ENCODE data around the gene PRODH2.

PRODH2 gene

DNA sequence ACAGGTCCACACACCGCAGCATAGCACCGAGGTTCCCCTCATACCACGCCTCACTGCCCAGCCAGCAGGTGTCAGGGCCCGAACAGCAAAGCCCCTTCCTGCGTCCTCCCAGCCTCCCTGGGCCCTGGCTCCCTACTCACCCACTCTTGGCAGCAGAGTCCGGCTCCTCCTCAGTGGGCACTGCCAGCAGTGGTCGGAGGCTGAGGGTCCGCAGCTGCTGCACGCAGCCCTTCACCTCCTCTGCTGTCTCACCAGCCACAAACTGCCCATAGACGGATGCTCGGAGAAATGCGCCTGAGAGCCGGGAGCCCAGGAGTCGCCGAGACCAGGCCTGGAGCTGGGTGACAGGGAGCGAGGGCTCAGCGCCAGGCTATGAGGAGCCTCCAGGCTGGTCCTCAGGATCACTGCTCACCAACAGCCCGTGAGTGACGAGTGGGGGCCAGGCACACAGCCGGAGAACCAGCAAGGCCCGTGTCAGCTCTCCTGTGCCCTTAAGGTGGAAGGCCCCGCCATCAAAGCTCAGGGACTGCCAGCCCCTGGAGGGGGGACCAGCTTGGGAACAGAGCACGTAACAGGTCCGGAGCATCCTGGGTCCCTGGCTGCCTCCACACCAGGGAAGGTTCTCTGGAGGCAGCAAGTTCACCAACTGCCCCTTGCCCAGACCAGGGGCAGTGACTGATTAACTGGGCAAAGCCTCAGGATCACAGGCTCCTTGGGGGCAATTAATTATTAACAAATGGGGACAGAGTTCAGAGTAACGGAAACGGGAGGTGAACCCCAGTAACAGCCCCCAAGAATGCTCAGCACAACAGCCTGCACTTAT, at the start of gene PRODH2:
Gene PRODH2, minus strand, starts transcription at position 626 of the 823 bp plus-strand sequence. Its CDS starts 40 bp downstream, at position 586.
- DNase-seq, result no peak

DNA sequence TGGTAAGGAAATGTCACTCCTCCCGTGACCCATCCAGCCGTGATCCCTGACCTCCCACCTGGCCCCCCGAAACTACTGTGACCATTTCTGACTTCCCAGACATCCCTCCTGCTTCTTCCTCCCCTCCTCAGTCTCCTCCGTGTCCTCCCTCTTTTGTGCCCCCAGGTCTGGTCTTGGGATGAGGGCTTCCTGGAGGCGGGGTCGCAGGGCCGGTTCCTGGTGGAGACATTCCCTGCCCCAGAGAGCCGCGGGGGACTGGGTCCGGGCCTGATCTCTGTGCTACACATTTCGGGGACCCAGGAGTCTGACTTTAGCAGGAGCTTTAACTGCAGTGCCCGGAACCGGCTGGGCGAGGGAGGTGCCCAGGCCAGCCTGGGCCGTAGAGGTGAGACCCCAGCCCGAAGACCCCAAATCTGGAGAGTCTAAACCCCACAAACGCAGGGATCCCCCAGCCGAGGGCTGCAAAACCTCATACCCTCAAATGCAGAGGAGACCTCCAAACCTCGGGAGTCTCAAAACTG, 49.1 kb upstream of the PRODH2 start:
- DNase-seq, result no peak

GRCh38 chr19:35860818-35861639, 48.4 kb upstream of the PRODH2 start:
- no peak for DNase-seq

GRCh38 chr19:35860436-35860817, 47.8 kb upstream of the PRODH2 start:
- DNase-seq, result no peak

DNA sequence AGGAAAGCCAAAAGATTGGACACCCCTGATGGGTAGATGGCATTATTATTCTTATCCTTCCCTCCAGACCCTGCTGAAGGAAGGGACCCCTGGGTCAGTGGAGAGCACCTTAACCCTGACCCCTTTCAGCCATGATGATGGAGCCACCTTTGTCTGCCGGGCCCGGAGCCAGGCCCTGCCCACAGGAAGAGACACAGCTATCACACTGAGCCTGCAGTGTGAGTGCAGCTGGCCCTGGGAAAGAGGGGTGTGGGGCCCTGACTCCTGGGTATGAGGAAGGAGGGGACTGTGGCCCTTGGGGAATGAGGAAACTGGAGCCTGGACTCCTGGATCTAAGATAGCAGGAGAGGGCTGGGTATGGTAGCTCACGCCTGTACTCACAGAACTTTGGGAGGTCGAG, 46.8 kb upstream of the PRODH2 start:
- no peak for DNase-seq

DNA sequence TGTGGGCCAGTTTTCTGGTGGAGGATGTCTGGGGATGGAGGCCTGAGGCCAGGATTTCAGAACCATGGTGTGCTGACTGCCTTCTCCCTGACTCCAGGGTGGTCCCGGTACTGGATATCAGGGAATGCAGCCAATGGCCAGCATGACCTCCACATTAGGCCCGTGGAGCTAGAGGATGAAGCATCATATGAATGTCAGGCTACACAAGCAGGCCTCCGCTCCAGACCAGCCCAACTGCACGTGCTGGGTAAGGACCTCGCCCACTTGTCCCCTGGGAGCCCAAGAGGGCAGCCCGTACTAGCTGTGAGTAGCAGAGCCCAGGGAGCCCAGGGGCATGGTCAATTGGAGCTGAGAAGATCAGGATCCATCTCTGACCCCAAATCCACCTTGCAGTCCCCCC, 45.7 kb upstream of the PRODH2 start:
- DNase-seq, result no peak

GRCh38 chr19:35856546-35857149, 44.0 kb upstream of the PRODH2 start, which contains the start of gene KIRREL2:
Gene KIRREL2 (plus strand): TSS chr19:35856911. CDS start chr19:35857120, 209 bp downstream.
- DNase-seq, result peak; percentile 43

DNA sequence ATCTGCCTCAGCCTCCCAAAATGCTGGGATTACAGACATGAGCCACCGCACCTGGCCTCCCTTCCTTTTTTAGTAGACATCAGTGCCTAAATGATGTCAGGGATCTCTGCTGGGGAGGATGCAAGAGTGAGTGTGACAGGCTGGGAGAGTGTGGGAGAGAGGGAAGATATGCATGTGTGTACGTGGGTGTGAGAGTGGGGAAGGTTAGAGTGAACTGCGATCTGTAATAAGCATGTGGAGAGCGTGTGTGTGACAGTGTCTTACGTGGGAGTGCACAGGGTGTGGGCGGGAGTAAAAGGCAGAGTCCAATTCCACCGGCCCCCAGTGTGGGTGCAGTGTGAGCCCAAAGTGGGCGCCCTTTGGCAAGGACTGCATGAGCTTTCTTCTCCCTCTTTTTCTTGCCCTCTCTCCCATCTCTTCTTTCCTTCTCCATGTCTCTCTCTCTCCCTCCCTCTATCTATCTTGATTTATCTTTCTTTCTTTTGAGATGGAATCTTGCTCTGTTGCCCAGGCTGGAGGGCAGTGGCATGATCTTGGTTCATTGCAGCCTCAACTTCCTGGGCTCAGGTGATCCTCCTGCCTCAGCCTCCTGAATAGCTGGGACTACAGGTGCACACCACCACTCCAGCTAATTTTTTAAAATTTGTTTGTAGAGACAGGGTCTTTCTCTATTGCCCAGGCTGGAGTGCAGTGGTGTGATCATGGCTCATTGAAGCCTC, 40.6 kb upstream of the PRODH2 start:
- no peak for DNase-seq

DNA sequence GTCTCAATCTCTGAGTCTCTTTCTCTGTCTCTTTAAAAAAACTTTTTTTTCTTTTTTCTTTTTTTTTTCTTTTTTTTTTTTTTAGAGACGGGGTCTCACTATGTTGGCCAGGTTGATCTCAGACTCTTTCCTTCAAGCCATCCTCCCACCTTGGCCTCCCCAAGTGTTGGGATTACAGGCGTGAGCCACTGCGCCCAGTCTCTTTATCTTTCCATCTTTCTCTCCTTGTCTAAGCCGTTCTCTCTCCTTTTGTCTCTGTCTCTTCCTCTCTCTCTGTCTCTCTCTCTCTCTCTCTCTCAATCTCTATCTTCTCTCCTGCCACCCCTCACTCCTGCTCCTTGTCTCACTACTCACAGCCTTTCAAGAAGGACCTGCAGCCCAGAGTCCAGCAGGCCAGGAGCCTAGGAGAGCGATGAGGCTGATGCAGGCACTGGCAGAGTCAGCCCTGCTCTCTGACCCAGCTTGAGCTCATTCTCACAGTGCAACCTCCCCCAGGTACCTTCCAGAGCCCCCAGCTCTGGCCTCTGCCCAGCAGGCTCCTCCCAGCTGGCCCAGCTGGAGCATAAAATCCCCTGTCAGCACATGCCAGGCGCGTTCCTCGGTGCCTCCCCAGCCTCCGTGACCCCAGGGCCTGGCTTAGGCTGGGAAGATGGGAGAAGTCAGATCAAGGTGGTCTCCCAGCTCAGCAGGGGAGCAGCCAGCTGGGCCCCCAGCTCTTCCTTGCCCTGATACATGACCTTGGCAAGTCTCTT, 39.6 kb upstream of the PRODH2 start, which contains the start of gene NPHS1:
Gene NPHS1, minus strand, starts transcription at position 476 of the 752 bp plus-strand sequence. CDS start 667 bp downstream, outside the sequence.
- DNase-seq, result no peak

DNA sequence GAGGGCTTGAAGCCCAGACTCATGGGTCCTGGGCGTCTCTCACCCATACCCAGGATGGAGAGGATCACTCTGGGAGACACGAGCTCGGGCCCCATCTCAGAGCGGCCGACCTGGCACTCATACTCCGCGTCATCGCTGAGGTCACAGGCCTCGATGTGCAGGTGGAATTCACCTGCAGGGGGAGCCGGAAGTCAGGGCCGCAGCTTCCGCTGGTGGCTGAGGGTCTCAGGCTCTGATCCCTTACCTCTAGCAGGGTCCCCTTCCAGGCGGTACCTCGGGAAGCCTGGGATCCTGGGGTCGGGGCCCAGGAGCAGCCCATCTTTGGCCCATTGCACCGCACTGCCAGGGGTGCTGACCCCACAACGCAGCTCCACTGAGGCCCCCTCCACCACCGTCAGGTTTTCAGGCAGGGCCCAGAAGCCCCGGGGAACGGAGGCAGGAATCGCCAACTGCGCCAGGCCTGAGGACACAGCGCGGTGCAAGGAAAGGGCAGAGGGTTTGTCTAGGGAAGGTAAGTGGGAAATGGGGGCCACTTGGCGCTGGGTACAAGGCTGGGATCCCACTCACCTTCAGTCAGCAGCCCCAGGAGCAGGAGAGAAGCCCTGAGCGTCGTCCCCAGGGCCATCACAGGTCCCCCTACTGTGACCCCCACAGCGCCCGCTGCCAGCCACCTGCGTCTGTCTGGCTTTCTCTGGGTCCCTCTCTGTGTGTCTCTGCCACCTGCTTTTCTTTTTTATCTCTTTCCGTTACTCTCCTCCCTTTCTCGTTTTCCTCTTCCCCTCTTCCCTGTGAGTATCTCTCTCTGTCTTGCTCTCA, 38.8 kb upstream of the PRODH2 start:
- DNase-seq, result no peak

DNA sequence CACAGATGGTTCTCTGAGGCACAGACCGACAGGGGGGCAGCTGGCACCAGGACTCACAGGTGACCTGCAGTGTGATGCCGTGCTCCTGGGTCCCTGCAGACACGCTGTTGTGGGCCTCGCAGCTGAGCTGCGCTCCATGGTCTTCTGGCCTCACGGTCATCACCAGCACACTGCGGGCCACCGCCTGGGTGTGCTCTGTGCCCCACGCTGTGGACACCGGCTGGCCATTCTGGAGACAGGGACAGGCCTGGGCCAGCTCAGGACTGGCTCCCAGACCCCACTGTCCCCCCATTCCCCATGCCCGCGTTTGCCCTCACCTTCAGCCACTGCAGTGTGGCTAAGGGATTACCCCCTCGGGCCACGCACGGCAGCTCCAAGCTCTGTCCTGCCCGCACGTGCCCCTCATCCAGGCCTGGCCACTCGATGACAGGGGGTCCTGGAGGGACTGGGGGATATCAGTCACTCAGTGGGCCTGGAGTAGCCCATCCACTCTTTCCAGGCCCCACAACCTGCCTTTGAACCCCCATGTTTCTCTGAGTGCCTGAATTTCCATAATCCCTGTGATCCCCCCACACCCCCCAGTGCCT, 36.4 kb upstream of the PRODH2 start:
- no peak for DNase-seq

DNA sequence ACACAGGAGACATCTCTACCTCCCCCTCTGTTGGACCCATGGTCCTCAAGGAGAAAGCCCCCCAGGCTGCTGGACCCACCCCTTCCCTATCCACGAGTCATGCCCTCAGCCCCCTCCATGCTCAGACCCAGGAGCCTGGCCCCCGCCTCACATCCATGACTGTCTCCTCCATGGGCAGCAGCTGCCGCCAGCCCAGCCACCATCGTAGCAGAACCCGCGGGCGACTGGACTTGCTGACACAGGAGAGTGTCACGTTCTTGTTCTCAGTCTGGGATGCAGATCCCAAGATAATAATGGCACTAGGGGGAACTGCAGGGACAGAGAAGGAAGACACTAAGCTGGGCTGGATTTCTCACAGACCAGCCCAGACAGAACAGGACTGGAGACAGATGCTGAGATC, 35.8 kb upstream of the PRODH2 start:
- no peak for DNase-seq

- no peak for DNase-seq
Observed at GRCh38 chr19:35847911-35848310, 35.3 kb upstream of the PRODH2 start.

DNA sequence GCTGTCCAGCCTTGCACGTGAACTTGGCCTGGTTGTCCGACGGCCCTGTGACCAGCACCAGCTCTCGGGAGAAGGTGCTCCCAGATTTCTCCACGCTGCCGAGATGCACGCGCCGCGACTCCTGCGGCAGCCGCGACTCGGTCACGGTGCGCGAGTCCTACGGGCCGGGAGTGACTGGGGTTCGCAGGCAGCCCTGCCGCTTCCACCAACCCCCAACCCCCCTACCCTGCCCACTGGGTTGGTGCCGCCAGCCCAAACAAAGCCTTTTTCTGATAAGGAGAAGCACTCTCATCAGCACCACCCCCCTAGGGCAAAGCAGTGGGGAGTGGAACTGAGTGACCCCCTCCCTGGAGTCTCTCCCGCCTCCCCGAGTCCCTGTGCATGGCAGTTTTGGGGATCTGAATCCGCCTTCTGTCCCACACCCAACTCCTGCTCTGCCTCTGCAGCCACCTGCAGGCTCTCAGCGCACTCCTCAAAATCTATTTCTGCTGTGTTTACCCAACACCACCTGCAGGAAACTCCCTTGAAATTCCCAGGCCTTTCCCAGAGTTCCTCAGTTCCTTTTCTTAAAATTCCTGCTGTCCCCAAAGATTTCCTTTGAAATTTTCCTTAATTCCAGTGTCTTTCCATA, 33.5 kb upstream of the PRODH2 start:
- DNase-seq, result no peak

- no peak for DNase-seq
Observed at GRCh38 chr19:35845215-35846037, 32.8 kb upstream of the PRODH2 start.

- DNase-seq, result no peak
Observed at GRCh38 chr19:35844482-35845214, 32.0 kb upstream of the PRODH2 start.

DNA sequence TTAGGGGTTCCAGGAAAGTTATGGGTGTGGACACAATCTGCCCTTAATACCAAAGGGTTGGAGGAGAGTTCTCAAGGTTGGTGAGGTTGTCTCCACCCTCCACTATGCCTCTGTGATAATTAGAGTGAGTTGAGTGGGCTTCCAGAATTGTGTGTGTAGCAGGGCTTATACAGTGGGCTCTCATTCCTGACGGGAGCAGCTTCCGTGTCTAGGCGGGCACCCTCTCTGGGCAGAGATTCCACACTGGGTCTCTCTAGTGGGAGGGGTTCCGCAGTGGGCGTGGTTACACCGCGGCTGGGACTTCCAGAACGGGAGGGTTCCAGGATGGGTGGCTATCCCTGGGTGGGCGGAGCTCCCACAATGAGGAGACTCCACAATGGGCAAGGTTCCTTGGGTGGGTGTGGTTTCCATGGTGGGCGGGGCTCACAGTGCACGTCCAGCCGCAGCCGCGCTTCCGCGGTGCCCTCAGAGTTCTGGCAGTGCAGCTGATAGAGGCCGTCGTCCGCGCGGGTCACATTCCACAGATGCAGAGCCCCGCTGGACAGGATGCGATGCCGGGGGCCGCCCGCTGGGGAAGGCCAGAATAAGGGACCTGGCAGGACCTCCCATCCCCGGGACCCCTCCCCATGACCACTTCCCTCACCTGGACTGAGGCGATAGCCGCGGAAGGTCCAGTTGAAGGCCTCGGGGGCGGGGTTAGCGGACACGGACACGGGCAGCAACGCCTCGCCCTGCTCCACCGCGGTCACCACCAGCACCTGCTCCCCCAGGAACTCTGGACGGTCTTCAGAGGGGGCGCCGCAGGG, 31.2 kb upstream of the PRODH2 start:
- no peak for DNase-seq
